ENCODE measurements around the gene RNF222.

Gene RNF222

DNA sequence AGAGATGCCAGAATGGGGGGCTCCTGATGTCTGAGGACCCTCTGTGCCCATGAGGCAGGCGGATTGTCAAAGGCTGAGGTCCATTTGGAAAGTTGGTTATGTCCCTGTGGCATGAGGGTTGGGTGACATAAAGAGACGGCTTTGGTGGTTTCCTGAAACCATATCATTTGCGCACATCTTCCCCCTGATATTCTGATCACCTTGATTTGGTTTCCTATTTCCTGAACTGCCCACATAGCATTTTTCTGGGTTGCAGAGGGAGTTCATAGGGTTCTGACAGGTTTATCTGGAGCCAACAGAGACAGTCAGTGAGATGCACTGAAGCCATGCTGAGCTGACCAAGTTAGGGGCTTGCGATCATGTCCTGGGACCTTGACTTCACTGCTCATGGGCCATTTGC is 15.7 kb upstream of the RNF222 start:
- TF ChIP-seq EP300 (IDR thresholded peaks at IDR 0.05; ENCODE audit: borderline replicate concordance) (no peak), RAD21 (IDR thresholded peaks at IDR 0.05; ENCODE audit: low read depth) (no peak), TAF1 (IDR thresholded peaks at IDR 0.05; ENCODE audit: low read depth) (no peak), FOXM1 (IDR thresholded peaks at IDR 0.05; ENCODE audit: borderline replicate concordance, low read depth) (no peak), MAX (IDR thresholded peaks at IDR 0.05) (no peak), CEBPB (IDR thresholded peaks at IDR 0.05) (no peak), TCF12 (IDR thresholded peaks at IDR 0.05; ENCODE audit: low read depth) (no peak)
- TF ChIP-seq, protein P1, sequence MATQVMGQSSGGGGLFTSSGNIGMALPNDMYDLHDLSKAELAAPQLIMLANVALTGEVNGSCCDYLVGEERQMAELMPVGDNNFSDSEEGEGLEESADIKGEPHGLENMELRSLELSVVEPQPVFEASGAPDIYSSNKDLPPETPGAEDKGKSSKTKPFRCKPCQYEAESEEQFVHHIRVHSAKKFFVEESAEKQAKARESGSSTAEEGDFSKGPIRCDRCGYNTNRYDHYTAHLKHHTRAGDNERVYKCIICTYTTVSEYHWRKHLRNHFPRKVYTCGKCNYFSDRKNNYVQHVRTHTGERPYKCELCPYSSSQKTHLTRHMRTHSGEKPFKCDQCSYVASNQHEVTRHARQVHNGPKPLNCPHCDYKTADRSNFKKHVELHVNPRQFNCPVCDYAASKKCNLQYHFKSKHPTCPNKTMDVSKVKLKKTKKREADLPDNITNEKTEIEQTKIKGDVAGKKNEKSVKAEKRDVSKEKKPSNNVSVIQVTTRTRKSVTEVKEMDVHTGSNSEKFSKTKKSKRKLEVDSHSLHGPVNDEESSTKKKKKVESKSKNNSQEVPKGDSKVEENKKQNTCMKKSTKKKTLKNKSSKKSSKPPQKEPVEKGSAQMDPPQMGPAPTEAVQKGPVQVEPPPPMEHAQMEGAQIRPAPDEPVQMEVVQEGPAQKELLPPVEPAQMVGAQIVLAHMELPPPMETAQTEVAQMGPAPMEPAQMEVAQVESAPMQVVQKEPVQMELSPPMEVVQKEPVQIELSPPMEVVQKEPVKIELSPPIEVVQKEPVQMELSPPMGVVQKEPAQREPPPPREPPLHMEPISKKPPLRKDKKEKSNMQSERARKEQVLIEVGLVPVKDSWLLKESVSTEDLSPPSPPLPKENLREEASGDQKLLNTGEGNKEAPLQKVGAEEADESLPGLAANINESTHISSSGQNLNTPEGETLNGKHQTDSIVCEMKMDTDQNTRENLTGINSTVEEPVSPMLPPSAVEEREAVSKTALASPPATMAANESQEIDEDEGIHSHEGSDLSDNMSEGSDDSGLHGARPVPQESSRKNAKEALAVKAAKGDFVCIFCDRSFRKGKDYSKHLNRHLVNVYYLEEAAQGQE (IDR thresholded peaks at IDR 0.05; ENCODE audit: low read depth) = no peak
- TF ChIP-seq, protein P2, sequence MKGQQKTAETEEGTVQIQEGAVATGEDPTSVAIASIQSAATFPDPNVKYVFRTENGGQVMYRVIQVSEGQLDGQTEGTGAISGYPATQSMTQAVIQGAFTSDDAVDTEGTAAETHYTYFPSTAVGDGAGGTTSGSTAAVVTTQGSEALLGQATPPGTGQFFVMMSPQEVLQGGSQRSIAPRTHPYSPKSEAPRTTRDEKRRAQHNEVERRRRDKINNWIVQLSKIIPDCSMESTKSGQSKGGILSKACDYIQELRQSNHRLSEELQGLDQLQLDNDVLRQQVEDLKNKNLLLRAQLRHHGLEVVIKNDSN (IDR thresholded peaks at IDR 0.05) = no peak

DNA sequence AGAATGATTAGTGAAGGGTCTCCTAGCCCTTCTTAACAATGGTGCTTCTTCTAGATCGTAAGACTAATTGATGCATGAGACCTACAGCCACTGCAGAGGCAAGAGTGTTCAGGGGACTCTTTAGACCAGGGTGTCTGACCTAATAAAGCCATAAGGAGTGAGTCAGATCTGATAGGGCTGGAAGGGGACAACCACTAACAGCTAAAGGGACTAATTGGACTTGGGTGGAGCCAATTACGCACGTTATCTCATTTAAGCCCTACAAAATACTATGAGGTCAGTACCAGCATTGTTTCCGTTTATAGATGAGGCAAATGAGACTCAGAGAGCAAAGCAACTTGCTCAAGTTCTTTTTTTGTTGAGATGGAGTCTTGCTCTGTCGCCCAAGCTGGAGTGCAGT is 14.5 kb upstream of the RNF222 start:
- no peak for TF ChIP-seq TAF1 (IDR thresholded peaks at IDR 0.05; ENCODE audit: low read depth)
- no peak for TF ChIP-seq ZBTB7A (IDR thresholded peaks at IDR 0.05; ENCODE audit: low read depth)
- no peak for TF ChIP-seq EP300 (IDR thresholded peaks at IDR 0.05; ENCODE audit: borderline replicate concordance)
- TF ChIP-seq CEBPB (IDR thresholded peaks at IDR 0.05) = no peak
- TF ChIP-seq FOXM1 (IDR thresholded peaks at IDR 0.05; ENCODE audit: borderline replicate concordance, low read depth) = no peak
- TF ChIP-seq RAD21 (IDR thresholded peaks at IDR 0.05; ENCODE audit: low read depth) = no peak
- no peak for TF ChIP-seq EGR1 (IDR thresholded peaks at IDR 0.05)
- no peak for TF ChIP-seq CREB1 (IDR thresholded peaks at IDR 0.05; ENCODE audit: low read depth)
- no peak for TF ChIP-seq NFIC (IDR thresholded peaks at IDR 0.05)
- TF ChIP-seq TEAD4 (IDR thresholded peaks at IDR 0.05) = no peak
- TF ChIP-seq, protein P2 (IDR thresholded peaks at IDR 0.05) = no peak
- TF ChIP-seq YY1 (IDR thresholded peaks at IDR 0.05; ENCODE audit: low read depth) = no peak
- TF ChIP-seq MAX (IDR thresholded peaks at IDR 0.05) = no peak
- TF ChIP-seq, protein P1 (IDR thresholded peaks at IDR 0.05; ENCODE audit: low read depth) = no peak
- TF ChIP-seq TCF12 (IDR thresholded peaks at IDR 0.05; ENCODE audit: low read depth) = no peak

- TF ChIP-seq EGR1 (IDR thresholded peaks at IDR 0.05) (no peak), CREB1 (IDR thresholded peaks at IDR 0.05; ENCODE audit: low read depth) (no peak), CEBPB (IDR thresholded peaks at IDR 0.05) (no peak), NFIC (IDR thresholded peaks at IDR 0.05) (no peak), TEAD4 (IDR thresholded peaks at IDR 0.05) (no peak), MAX (IDR thresholded peaks at IDR 0.05) (no peak), RAD21 (IDR thresholded peaks at IDR 0.05; ENCODE audit: low read depth) (no peak), YY1 (IDR thresholded peaks at IDR 0.05; ENCODE audit: low read depth) (no peak)
- TF ChIP-seq, protein P1 (IDR thresholded peaks at IDR 0.05; ENCODE audit: low read depth) = no peak
- TF ChIP-seq, protein P2 (IDR thresholded peaks at IDR 0.05) = no peak
Measured at GRCh38 chr17:8410883-8411238, 13.2 kb upstream of the RNF222 start.
